Kidney capillary endothelial cell (primary cell): ENCODE measurements around the gene TFEB.

Source experiments
- DNase-seq: peaks from one replicate; pipeline ENCODE4 v3.0.0-alpha.2; 2018; ENCODE audit warnings: low spot score

Gene TFEB

DNA sequence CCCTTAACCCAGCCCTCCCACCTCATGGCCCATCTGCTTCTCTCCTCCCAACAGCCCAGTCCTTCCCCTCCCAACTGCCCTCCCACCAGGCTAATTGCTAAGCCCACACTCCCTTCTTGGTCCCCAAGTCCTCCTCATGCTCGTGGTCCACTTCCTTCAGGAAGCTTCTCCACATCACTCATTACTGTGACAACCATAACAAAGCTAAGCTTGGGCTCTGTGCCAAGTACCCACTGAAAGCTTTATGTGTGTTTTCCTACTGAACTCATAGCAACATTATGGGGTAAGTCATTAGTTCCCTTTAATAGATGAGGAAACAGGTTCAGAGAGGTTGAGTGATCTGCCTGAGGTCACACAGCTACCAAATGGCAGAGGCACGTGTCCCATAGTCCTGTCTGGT, 28.1 kb upstream of the TFEB start:
- DNase-seq = peak; percentile 33

DNA sequence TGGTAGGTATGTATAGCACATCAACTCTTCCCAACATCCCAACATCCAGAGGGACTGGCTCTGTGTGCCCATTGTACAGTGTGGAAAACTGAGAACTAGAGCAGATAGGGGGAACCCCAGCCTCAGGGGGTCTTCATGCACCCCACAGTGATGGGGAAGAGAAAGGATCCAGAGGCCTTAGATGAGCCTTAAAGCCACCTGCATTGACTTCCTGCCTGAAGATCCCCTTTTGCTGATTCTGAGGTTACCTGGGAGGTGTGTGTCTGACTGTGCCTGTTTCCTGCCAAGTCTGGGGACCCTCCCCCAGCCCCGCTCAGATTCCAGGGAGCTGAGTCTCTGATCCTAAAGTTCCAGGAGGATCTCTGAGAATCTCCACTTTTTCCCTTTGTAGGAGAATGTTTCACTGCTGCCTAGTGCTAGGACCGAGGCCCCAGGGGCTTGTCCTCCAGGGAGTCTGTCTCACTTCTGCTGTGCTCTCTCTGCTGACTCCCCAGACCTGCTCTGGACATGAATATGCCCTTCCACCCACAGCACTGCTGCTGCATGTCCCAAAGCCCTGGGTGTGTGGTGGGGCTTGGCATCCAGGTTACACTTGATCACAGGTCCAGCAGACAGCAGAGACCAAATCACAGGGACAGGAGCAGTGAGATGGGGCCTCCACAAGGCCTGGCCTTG, 24.6 kb upstream of the TFEB start:
- DNase-seq = no peak

DNA sequence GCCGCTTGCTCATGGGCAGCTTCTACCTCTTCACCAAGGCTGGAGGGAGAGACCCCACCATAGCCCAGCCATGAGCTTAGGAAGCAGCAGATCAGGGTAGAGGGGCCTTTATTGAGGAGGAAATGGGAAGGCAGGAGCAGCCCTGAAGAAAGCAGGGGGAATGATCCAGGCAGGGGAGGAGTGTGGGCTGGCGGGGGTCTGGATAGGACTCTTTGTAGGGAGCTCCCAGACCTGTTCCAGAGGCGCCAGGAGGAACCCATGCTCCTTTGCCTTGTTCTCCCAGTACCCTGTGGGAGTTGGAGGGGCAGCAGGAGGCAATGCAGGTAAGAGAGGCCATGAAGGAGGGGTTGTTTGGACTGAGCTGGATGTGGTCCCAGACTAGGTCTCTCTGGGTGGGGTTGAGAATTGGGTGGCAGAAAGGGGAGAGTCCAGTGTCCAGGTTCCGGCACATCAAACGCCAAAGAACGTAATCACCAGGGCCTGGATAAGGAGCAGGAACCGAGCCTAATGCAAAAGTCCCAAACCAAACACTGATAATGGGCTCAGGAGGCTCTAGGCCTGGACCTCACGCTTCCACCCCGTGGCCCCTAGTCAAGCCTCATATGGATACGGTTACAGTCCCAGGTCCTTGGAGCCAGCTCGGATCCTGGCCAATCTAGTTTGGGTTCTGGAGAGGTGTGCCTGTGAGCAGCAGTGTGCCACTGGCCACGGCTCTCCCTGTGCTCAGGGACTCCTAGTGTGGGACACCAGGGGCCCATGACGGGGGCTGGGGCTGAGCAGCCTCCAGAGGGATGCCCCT, 23.9 kb upstream of the TFEB start:
- no peak for DNase-seq

DNA sequence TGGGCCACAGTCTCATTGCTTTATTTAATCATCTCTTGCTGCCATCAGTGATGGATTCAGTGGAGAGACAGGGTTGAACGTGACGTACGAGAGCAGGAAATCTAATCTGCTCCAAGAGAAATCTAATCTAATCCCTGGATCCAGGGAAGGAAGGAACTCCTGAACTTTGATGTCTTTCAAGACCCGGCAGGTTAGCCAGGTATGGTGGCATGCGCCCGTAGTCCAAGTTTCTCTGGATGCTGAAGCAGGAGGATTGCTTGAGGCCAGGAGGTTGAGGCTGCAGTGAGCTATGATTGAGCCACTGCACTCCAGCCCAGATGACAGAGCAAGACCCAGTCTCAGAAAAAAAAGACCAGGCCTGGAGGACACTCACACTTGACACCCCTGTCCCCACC, 23.2 kb upstream of the TFEB start:
- DNase-seq = no peak

DNA sequence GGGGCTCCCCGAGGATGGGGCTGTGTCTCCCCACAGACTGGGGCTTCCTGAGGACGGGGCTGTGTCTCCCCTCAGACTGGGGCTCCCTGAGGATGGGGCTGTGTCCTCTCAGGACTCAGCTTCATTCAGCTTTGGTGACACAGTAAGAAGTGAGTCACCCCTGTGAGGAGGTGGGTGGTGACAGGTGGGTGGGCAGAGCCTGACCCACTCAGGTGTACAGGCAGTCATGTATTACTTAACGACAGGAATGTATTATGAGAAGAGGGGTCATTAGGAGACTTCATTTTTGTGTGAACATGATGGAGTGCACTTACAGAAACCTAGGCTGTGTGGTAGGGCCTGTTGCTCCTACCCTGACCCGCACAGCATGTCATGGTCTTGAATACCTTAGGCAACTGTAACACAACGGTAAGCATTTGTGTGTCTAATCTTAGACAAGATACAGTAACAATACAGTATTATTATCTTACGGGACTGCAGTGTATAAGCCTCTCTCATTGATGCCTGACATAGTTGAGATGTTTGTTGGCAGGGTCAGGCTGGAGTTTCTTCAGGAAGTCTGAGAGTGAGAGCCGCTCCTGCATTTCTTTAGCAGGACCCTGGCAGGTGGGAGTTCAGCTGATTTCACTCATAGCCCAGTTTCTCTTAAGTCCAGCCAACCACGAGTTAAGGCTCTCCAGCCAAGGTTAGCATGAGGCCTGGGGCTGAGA, 22.7 kb upstream of the TFEB start:
- DNase-seq = no peak

DNA sequence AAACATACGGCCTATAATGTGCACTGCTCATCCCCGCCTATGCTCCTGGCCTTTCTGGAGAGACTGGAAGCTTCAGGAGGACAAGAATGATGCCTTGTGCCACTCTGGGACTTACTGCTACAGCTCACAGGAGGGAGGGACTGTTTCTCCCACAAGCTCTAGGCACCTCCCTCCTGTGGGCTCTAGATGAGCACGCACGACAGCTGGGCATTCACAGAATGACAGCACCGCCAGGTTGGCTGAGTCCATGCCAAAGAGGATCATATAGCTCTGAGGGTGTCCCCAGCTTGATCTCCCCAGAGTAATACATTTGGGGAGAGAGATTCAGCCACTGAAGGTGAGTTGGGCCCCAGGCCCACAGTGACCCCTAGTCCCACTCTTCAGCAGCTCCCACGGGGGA, 21.9 kb upstream of the TFEB start:
- no peak for DNase-seq

DNA sequence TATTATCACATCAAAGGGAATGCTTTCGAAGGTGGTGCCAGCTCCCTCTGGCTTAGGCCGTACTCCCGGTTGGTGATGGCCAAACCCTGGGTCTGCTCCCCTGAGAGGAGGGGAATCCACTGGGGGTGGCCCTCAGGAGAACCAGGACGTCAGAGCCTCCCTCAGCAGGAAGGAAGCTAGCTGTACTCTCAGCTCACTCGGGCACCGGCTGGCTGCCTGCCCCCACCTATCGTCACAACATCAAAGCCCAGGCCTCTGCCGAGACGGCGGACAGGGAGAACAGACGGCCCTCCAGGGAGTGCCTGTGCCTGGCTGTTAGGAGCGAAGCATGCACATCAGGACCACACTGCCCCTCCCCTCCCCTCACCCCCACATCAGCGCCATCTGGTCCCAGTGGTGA, 20.9 kb upstream of the TFEB start:
- no peak for DNase-seq

DNA sequence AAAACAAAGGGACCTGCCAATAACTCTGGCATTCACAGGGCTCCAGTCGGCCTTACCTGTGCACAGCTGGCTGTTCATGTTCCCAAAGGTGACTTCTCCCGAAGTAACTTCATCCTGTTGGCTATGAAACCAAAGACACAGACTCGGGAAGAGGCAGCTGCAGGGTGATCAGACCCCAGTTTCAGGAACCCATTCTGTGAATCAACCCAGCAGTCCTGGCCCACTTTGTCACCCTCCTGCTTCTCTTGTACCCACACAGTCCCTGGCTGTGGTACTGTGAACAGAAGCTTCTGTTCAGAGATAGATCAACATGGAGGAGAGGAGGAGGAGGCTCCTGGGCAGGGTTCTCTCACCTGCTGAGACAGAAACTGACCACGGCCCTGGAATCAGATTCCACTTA, 20.5 kb upstream of the TFEB start:
- DNase-seq = no peak

DNA sequence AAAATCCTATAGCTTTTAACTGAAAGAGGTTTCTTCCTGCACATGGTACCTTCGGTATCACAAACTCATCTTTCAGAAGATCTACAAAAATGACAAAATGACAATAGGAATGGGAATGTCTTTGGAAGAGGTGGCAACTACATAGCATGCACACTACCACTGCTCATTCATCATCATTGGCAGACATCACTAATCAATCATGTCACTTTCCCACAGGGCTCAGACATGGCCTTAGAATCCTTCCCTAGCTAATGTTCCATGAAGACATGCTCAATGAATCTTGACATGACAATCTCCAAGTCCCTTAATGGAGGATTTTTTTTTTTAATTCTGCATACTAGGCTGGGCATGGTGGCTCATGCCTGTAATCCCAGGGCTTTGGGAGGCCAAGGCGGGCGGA, 15.0 kb upstream of the TFEB start:
- DNase-seq = no peak

DNA sequence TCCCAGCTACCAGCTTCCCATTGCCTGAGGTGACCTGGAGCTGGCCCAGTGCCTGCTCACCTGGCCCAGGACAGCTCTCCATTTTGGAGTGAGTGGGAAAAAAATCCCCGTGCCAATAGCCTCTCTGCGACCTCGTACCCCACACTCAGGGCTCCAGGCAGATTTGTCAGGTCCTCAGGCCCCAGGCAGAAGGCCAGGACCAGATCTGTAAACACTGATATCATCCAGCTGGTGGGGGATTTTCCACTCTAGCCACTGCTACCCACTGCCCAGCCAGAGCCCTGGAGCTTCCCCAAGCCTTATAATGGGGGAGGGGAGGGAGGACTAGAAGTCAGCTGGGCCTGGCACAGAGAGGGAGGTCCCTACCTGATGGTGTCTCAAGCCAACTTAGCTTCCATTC, 13.1 kb upstream of the TFEB start:
- no peak for DNase-seq

DNA sequence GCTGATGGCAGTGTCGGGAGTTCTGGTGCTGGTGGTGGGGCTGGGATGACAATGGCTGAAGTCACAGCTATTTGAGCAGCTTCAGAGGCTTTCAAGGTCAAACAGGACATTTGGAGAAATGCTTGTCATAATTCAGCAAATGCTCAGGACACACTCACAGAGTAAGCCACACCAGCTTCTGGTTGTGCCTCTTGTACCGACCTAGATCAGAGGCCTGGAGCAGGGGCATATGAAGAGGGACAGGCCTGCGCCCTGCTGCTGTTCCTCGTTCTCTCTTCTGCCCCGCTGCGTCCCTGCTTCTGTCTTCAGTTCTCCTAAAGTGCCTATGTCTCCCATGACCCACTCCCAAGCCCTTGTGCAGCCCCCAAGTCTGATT, 12.7 kb upstream of the TFEB start:
- no peak for DNase-seq

DNA sequence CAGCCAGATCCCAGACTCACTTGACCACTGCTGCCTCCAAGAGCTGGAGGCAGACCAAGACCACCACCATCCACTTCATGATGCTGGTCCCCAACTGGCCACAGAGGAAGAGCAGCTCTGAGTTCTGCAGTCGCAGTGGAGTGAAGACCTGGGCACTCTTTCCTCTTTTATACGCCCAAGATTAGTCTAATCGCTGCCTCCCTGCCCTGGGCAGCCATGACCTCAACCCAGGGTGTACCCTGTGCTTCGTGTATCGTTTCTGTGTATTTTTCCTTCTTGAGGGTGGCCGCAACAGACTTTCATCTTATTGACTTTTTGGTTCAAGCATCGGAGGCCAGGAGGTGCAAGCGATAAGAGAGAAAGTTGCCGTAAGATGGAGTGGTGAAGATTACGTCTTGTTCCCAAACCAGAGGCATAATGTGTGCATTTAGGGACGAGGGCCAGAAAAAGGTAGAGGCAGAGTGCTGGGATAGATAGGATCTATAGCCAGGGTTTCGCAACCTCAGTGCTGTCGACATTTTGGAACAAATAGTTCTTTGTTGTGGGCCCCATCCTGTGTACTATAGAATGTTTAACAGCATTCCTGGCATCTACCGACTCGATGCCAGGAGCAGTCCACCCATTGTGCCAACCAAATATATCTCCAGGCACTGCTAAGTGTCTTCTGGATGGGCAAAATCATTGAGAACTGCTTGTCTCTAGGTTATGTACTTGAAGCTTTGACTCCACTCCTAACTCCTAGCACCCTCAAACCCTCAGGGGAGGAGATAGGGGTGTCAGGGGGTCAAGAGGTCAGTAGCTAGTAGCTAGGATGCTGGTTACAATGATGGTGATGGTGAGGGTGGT, 12.1 kb upstream of the TFEB start, which contains the start of gene PGC:
TSS of gene PGC (minus strand) at position 142 of the 846 bp plus-strand sequence. CDS start at position 79, 63 bp downstream.
- no peak for DNase-seq

DNA sequence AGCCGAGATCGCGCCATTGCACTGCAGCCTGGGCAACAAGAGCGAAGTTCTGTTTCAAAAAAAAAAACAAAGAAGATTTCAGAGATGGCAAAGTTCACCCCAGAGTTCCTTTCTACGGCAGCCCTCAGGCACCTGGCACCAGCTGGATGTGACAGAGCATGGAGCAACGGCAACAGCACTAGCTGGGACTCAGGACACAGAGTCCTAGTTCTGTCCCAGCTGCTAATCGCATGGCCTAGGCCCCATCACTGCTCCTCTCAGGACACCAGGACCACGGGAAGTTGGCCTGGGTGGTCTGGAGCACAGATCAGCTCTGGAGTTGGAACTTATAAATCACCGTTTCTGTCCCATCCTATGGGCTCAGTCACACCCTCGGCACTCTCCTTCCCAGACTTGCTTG, 10.7 kb upstream of the TFEB start:
- no peak for DNase-seq

DNA sequence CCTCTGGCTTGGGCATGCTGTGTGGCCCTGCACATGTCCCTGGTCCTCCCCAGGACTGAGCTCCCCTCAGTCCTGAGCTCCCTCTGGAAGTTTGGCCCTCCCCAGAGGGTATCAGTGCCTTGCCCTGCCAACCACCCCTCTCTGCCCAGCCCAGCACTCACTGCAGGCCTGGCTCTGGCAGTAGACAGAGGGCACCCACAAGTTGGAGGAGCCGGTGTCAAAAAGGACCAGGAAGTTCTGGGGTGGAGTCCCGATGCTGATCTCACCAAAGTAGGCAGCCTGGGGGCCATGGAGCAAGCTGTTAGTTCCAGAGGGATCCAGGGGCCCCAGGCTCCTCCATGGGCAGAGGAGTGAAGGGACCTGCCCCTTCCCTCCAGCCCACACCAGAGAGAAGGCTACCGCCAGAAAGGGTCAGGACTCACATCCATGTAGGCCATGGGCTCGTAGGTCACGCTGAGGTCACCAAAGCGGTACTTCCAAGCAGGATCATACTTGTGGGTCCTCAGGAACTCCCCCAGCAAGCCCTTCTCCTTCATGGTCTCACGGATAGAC, 8.9 kb upstream of the TFEB start:
- DNase-seq = no peak

DNA sequence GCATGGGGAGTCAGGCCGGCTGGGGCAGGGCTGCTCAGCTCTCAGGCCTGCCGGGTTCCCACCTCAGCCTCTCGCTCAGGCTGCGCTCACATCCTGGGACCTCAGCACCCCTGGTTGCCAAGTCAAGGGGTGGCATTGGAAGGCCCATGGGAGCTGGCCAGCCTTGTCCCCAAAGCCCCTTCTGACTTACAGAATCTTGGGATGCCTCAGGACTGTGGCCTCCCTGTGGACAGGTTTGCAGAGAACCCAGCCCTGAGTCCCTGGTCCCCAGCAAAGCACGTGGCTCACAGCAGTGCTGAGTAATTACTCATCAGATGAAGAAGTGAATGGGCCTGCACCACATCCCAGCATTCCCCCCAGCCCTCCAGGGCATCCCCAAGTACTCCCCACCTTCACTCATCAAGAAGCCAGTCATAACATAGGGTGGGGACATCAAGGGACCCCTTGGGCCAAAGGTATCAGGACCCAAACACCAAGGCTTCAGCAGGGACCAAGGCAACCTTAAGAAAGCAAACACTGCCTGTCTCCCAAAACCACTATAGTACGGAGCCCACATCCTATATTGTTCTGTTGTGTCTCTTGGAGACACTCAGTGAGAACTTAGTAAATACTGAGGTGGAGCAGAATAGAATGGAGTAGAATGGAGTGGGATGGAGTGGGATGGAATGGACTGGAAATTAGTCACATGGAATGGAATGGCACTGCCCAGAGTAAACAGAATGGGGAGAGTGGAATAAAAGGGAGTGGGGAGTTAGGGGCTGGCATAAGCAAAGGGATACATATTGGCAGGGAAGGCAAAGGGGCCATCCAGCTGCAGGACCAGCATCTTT, 8.2 kb upstream of the TFEB start:
- no peak for DNase-seq

DNA sequence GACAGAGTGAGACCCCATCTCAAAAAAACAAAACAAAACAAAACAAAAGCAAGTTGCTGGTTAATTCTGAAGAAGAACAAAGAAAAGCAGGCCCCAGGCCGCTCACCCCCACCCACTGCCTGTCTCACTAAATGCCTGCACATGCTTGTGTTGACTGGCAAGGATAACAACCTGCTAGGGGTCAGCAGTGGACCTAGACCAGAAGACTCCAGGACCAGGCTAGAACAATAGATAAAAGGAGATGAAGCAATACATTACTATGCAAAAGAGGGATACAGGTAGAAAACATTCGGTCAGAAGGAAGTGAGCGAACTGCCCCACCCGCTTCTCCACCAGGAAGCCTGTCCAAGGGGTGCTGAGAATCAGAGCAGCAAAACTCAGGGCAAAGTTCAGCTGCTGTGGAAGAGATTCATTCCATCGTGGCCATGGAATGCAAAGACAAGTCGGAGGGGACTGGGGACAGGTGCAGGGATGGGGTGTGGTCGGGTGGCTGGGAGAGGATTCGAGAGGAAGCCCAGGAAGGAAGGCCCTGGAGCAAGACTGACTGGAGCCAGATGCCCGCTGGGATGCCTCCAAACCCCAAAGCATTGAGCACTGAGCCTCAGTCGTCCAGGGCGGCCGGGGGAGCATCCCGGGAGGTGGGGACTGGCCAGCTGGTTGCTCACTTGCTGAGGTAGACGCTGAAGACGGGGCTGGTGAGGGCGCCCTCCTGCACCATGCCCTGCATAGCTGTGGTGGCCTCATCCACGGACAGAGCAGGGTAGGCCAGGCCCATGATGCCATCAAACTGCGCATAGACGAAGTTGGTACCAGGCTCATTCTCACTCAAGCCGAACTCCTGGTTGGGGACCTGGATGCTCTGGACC, 6.5 kb upstream of the TFEB start:
- DNase-seq = no peak

DNA sequence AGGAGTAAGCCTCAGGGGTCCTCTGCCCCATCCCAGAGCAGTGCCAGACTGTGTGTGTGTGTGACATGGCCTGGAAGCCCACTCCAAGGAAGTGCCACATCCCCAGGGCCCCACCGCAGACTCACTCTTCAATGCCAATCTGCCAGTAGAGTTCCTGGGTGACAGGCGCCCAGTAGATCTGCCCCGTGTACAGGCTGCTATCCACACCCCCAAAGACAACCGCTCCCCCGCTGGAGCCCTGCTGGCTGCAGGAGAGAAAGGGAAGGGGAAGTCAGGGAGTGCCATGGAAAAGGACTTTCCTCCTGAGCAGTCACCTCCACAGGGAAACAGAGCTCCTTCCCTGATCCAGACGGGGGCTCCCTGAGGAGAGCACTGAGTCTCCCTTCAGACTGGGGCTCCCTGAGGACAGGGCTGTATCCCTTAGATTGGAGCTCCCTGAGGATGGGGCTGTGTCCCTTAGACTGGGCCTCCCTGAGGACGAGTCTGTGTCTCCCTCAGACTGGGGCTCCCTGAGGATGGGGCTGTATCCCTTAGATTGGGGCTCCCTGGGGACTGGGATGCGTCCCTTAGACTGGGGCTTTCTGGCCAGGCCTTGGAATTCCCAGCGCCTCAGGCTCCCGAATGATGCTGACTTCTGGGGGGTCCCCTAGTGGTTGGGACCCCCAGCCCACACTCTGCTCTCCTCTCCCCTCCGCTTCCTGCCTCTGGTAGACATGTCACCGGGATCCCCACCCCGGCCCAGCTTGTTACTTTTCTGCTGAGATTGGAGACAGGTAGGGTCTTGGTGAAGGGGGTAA, 5.2 kb upstream of the TFEB start:
- DNase-seq = no peak

DNA sequence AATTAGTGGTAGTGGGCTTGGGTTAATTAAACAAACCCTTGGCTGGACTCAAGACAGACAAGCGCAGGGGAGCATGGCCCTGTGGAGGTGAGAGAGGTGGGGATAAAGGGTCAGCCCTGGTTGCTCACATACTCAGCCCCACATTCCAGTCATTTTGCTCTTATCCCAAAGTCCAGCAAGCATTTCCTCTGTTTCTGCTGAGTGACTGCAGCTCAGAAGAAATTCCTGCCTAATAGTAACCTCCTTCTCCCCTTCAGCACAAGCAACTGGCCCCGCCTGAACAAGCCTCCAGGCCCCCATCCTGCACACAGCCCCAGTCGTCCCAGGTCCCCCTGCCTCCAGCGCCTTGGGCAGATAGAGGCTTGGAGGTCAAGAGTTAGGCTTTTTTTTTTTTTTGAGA, 3.6 kb upstream of the TFEB start:
- no peak for DNase-seq

DNA sequence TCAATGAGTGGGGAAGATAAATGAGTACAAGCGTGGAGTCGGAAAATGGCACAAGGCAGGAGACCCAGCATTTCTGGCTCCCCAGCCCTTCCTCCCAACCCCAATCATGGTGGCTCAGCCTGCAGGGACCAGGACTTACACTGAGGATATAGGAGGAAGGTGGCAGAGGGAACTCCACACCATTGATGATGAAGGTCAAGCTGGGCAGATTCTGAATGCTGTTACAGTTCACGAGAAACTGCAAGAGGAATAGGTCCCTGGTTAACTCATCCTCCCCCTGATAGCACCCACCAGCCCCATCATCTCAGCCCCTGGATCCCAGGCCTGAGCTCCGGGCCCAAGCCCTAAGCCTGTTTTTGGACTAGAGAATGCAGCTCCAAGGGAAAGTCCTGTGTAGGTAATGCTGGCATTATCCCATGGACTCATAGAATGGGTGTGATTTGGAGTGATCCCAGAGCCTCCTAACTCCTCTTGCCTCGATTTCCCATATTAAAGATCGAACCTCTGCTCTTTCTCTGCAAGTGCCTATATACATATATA, 2.3 kb upstream of the TFEB start:
- DNase-seq = no peak
